IMR-90 (cell line): ENCODE results near the gene ASB11. TPM values are rescaled to one million over a fixed set of nuclear protein-coding genes. Genes with fewer than 3 reads are reported as not detected.
A peak's percentile ranks its signal among the peaks of the same experiment; 100 is the strongest.

Source experiments
- ATAC-seq: fragments of 200-7000 bp; cut with Tn5 transposase; 2 replicates; pipeline ENCODE4 v1.9.1; 2020; ENCODE audit warnings: low read depth, mild to moderate bottlenecking, moderate library complexity
- BruUV-seq: library from RNA; stranded (reverse); fragments of 400-500 nt; replicated peaks from 2 replicates; lab custom pipeline; 2021; lab: Mats Ljungman, UMichigan
- CTCF ChIA-PET: fragments of 300-600 bp; formaldehyde crosslinking; extraction: SDS; loops from one replicate; lab custom pipeline; 2021; ENCODE audit warnings: antibody characterized with exemption; lab: Yijun Ruan, JAX
- POLR2A ChIA-PET: fragments of 300-600 bp; sonication (Branson Sonifier 250); formaldehyde crosslinking; loops from one replicate; lab custom pipeline; 2022; ENCODE audit warnings: antibody characterized with exemption; ENCODE audit not compliant: unreplicated experiment; lab: Charles Lee
- DNase-seq: peaks from one replicate; pipeline ENCODE4 v3.0.0; 2013
- H2AFZ ChIP-seq: replicated peaks from 2 replicates; pipeline ENCODE3; 2013; ENCODE audit warnings: low read length, mild to moderate bottlenecking; ENCODE audit not compliant: poor library complexity
- H2AK5ac ChIP-seq: 2 replicates; pipeline ENCODE4 v1.6.1; 2013; ENCODE audit warnings: low read depth, low read length, inconsistent platforms
- H2AK9ac ChIP-seq: replicated peaks from 2 replicates; pipeline ENCODE3; 2013; ENCODE audit warnings: mild to moderate bottlenecking, low read depth, low read length, moderate library complexity; ENCODE audit not compliant: poor library complexity
- H2BK120ac ChIP-seq: 2 replicates; pipeline ENCODE4 v1.6.1; 2013; ENCODE audit warnings: low read depth, low read length, inconsistent platforms
- H2BK15ac ChIP-seq: 3 replicates; pipeline ENCODE4 v1.6.1; 2013; ENCODE audit warnings: low read depth, low read length, inconsistent platforms
- H2BK20ac ChIP-seq: 2 replicates; pipeline ENCODE4 v1.6.1; 2013; ENCODE audit warnings: low read depth, mild to moderate bottlenecking, inconsistent platforms, low read length, moderate library complexity
- H2BK5ac ChIP-seq: 2 replicates; pipeline ENCODE4 v1.6.1; 2013; ENCODE audit warnings: mild to moderate bottlenecking, low read depth, low read length, inconsistent platforms; ENCODE audit not compliant: poor library complexity, severe bottlenecking
- H3K14ac ChIP-seq: replicated peaks from 2 replicates; pipeline ENCODE4 v1.6.1; 2013; ENCODE audit warnings: low read depth, low read length, inconsistent platforms
- H3K18ac ChIP-seq: 2 replicates; pipeline ENCODE4 v1.6.1; 2013; ENCODE audit warnings: low read depth, low read length, control low read depth
- H3K23ac ChIP-seq: 2 replicates; pipeline ENCODE4 v1.6.1; 2013; ENCODE audit warnings: low read depth, low read length, inconsistent platforms
- H3K27ac ChIP-seq: 2 replicates; pipeline ENCODE4 v1.5.1; 2013; ENCODE audit warnings: mild to moderate bottlenecking, control low read depth, low read length; ENCODE audit not compliant: insufficient read depth
- H3K27me3 ChIP-seq: 2 replicates; pipeline ENCODE4 v1.6.1; 2013; ENCODE audit warnings: low read length; ENCODE audit not compliant: control insufficient read depth, insufficient read depth
- H3K36me3 ChIP-seq: 2 replicates; pipeline ENCODE4 v1.6.1; 2013; ENCODE audit warnings: low read length, mixed read lengths; ENCODE audit not compliant: control insufficient read depth, insufficient read depth
- H3K4ac ChIP-seq: 2 replicates; pipeline ENCODE4 v1.6.1; 2013; ENCODE audit warnings: low read depth, low read length, inconsistent platforms
- H3K4me1 ChIP-seq: 2 replicates; pipeline ENCODE4 v1.6.1; 2013; ENCODE audit warnings: low read length, mixed read lengths; ENCODE audit not compliant: control insufficient read depth, insufficient read depth
- H3K4me2 ChIP-seq: 2 replicates; pipeline ENCODE4 v1.6.1; 2013; ENCODE audit warnings: low read depth, mild to moderate bottlenecking, control low read depth, low read length, moderate library complexity
- H3K4me3 ChIP-seq: 2 replicates; pipeline ENCODE4 v1.5.1; 2013; ENCODE audit warnings: low read depth, mild to moderate bottlenecking, control low read depth, low read length, moderate library complexity; ENCODE audit not compliant: insufficient read depth
- H3K56ac ChIP-seq: 2 replicates; pipeline ENCODE4 v1.6.1; 2013; ENCODE audit warnings: low read length, inconsistent platforms; ENCODE audit not compliant: insufficient read depth; ENCODE audit errors: extremely low read depth
- H3K79me1 ChIP-seq, 2 experiments: 2 replicates each; pipeline ENCODE4 v1.6.1; 2013; ENCODE audit warnings: low read length in 2 of 2, inconsistent platforms in 1 of 2, low read depth in 1 of 2
- H3K9ac ChIP-seq: 2 replicates; pipeline ENCODE4 v1.6.1; 2013; ENCODE audit warnings: low read depth, low read length, control low read depth
- H3K9me1 ChIP-seq: 2 replicates; pipeline ENCODE4 v1.6.1; 2013; ENCODE audit warnings: low read length, inconsistent platforms; ENCODE audit not compliant: insufficient read depth
- H3K9me3 ChIP-seq: 2 replicates; pipeline ENCODE4 v1.6.1; 2013; ENCODE audit warnings: low read length; ENCODE audit not compliant: control insufficient read depth, insufficient read depth
- H4K20me1 ChIP-seq: 2 replicates; pipeline ENCODE4 v1.6.1; 2013; ENCODE audit warnings: low read length, inconsistent platforms; ENCODE audit not compliant: insufficient read depth
- H4K5ac ChIP-seq: 2 replicates; pipeline ENCODE4 v1.6.1; 2013; ENCODE audit warnings: mild to moderate bottlenecking, low read depth, low read length, control low read depth
- H4K8ac ChIP-seq, 2 experiments: 2 replicates each; pipeline ENCODE4 v1.6.1; 2013; ENCODE audit warnings: low read depth in 2 of 2, low read length in 2 of 2, control low read depth in 1 of 2, inconsistent platforms in 1 of 2
- H4K91ac ChIP-seq: 2 replicates; pipeline ENCODE4 v1.6.1; 2013; ENCODE audit warnings: low read depth, low read length, inconsistent platforms; ENCODE audit not compliant: insufficient read depth
- CEBPB ChIP-seq: IDR thresholded peaks from 2 replicates; pipeline ENCODE4 v1.6.1; 2012; ENCODE audit warnings: low read depth, low read length, improper control_type of control experiment
- FOS ChIP-seq: fragments of 150-350 bp; IDR thresholded peaks from 2 replicates; pipeline ENCODE4 v1.6.1; 2016; ENCODE audit warnings: low read depth, low read length
- MAFK ChIP-seq: IDR thresholded peaks from 2 replicates; pipeline ENCODE4 v1.6.1; 2012; ENCODE audit warnings: low read depth, low read length, improper control_type of control experiment
- MAZ ChIP-seq: IDR thresholded peaks from 2 replicates; pipeline ENCODE4 v1.6.1; 2012; ENCODE audit warnings: low read depth, mild to moderate bottlenecking, low read length, improper control_type of control experiment, moderate library complexity, borderline replicate concordance
- MXI1 ChIP-seq: IDR thresholded peaks from 2 replicates; pipeline ENCODE4 v1.6.1; 2012; ENCODE audit warnings: low read depth, mild to moderate bottlenecking, low read length, moderate library complexity, borderline replicate concordance
- NFE2L2 ChIP-seq: fragments of 150-350 bp; IDR thresholded peaks from 2 replicates; pipeline ENCODE4 v1.6.1; 2016; ENCODE audit warnings: low read depth, mild to moderate bottlenecking, low read length
- POLR2A ChIP-seq: IDR thresholded peaks from 2 replicates; pipeline ENCODE4 v1.6.1; 2012; ENCODE audit warnings: mild to moderate bottlenecking, low read depth, low read length
- RAD21 ChIP-seq: IDR thresholded peaks from 2 replicates; pipeline ENCODE4 v1.6.1; 2012; ENCODE audit warnings: low read length, improper control_type of control experiment
- RCOR1 ChIP-seq: IDR thresholded peaks from 2 replicates; pipeline ENCODE4 v1.6.1; 2012; ENCODE audit warnings: mild to moderate bottlenecking, low read length, improper control_type of control experiment; ENCODE audit not compliant: insufficient replicate concordance
- RFX5 ChIP-seq: IDR thresholded peaks from 2 replicates; pipeline ENCODE4 v1.8.0; 2012; ENCODE audit warnings: low read depth, mild to moderate bottlenecking, low read length, moderate library complexity
- SMC3 ChIP-seq: fragments of 150-350 bp; IDR thresholded peaks from 2 replicates; pipeline ENCODE4 v1.6.1; 2016; ENCODE audit warnings: low read depth, mild to moderate bottlenecking, antibody characterized with exemption, low read length, moderate library complexity
- USF2 ChIP-seq: fragments of 150-350 bp; IDR thresholded peaks from 2 replicates; pipeline ENCODE4 v1.6.1; 2017; ENCODE audit warnings: mild to moderate bottlenecking, antibody characterized with exemption, low read length, low read depth
- WGBS, 2 experiments: methylation state at CpG; one replicate each; pipeline versions ENCODE4 v1.1.5 to v1.1.7; 2013; ENCODE audit warnings: missing lambda C conversion rate in 2 of 2; ENCODE audit not compliant: insufficient read length in 1 of 2; ENCODE audit errors: extremely low coverage in 2 of 2; 5-methylcytosine and 5-hydroxymethylcytosine counted together
- dilution Hi-C: fragments of 300-500 bp; cut with HindIII; formaldehyde crosslinking; loops from one replicate; pipeline ENCODE4 v1.14.3; 2018; ENCODE audit warnings: low sequenced_read_pairs; ENCODE audit not compliant: unreplicated experiment
- in situ Hi-C: fragments of 300-500 bp; cut with MboI; formaldehyde crosslinking; loops from 3 replicates; pipeline ENCODE4 v1.14.3; 2019; ENCODE audit warnings: low sequenced_read_pairs, inconsistent platforms, mixed read lengths
- intact Hi-C: fragments of 100-400 bp; cut with micrococcal nuclease; formaldehyde crosslinking; loops from 2 replicates; pipeline ENCODE4 v1.10.0; 2022
- polyA plus RNA-seq, 3 experiments: library from polyadenylated mRNA; depleted of rRNA; stranded (reverse); fragments of >200 nt; gene quantifications; 2 replicates each; pipeline ENCODE4 v1.2.3, GENCODE V29; 2012; ENCODE audit warnings: low replicate concordance in 1 of 3
- total RNA-seq: library from RNA; depleted of rRNA; stranded (reverse); fragments of >200 nt; gene quantifications from 2 replicates; pipeline ENCODE4 v1.2.3, GENCODE V29; 2012
- TF ChIP-seq, protein P1 (sequence below): conservative IDR thresholded peaks from 2 replicates; pipeline ENCODE4 v1.5.1; 2012; ENCODE audit warnings: mild to moderate bottlenecking, low read depth, low read length, improper control_type of control experiment

The ASB11 gene
- total and polyA plus RNA-seq, 2 of the 4 experiments (the other 2 are of a cell fraction) = not detected

- no peaks in the 10 kb centered on the region for H3K36me3 ChIP-seq
- H3K4me3 ChIP-seq = no peak overlapping the region
- no peak overlapping the region for H4K91ac ChIP-seq
- H3K14ac ChIP-seq = no peak overlapping the region
- H2BK20ac ChIP-seq = no peak overlapping the region
- WGBS, 2 experiments = 40% methylated on average over 3 of the region's 4 CpGs; no CpG with 5 or more reads in 1 of the 2 experiments
- DNase-seq (peak; percentile 41), ATAC-seq (no peak)
- H3K18ac ChIP-seq = no peak overlapping the region
- no peak overlapping the region for H3K56ac ChIP-seq
- H3K9me3 ChIP-seq = no peaks in the 10 kb centered on the region
- H4K8ac ChIP-seq = no peak overlapping the region
- H3K9me1 ChIP-seq = no peaks in the 10 kb centered on the region
- in situ Hi-C loops = no loop called here
- TF ChIP-seq MXI1 (0 out of 2 replicates have a peak, but pooled peaks have one; percentile 31), RFX5 (no peak), RAD21 (no peak), SMC3 (no peak), CEBPB (no peak), RCOR1 (no peak), FOS (no peak), USF2 (0 out of 2 replicates have a peak, but pooled peaks have one; percentile 12), NFE2L2 (no peak), MAZ (no peak), MAFK (no peak), POLR2A (no peak)
- TF ChIP-seq, protein P1, sequence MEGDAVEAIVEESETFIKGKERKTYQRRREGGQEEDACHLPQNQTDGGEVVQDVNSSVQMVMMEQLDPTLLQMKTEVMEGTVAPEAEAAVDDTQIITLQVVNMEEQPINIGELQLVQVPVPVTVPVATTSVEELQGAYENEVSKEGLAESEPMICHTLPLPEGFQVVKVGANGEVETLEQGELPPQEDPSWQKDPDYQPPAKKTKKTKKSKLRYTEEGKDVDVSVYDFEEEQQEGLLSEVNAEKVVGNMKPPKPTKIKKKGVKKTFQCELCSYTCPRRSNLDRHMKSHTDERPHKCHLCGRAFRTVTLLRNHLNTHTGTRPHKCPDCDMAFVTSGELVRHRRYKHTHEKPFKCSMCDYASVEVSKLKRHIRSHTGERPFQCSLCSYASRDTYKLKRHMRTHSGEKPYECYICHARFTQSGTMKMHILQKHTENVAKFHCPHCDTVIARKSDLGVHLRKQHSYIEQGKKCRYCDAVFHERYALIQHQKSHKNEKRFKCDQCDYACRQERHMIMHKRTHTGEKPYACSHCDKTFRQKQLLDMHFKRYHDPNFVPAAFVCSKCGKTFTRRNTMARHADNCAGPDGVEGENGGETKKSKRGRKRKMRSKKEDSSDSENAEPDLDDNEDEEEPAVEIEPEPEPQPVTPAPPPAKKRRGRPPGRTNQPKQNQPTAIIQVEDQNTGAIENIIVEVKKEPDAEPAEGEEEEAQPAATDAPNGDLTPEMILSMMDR = no peak
- H4K20me1 ChIP-seq = no peaks in the 10 kb centered on the region
- no peak overlapping the region for H2BK120ac ChIP-seq
- intact Hi-C loops = loop anchor here (2.0 kb wide), 1 partner anchor 169 kb away; no protein-coding TSS in a partner anchor
- no peak overlapping the region for H3K9ac ChIP-seq
- H2AK9ac ChIP-seq = no peak overlapping the region
- CTCF ChIA-PET = no interaction called here
- no peaks in the 10 kb centered on the region for H3K4me1 ChIP-seq
- dilution Hi-C loops = no loop called here
- no peak overlapping the region for H2BK5ac ChIP-seq
- no peaks in the 10 kb centered on the region for H3K79me1 ChIP-seq
- H2BK15ac ChIP-seq = no peak overlapping the region
- no peak overlapping the region for H3K4ac ChIP-seq
- H4K5ac ChIP-seq = no peak overlapping the region
- H3K23ac ChIP-seq = no peak overlapping the region
- POLR2A ChIA-PET = no interaction called here
- BruUV-seq = no TSS peak
- H2AFZ ChIP-seq = peak overlapping the region; percentile 4
- no peaks in the 10 kb centered on the region; the same call in 1 of the 2 replicates for H3K27me3 ChIP-seq
- no peak overlapping the region for H3K27ac ChIP-seq
- H2AK5ac ChIP-seq = no peak overlapping the region
- no peak overlapping the region for H3K4me2 ChIP-seq
These were observed 13.5 kb downstream of the ASB11 start for GRCh38 chrX:15301924-15302323.
